Mesendoderm (in vitro differentiated cells): ENCODE results near the gene PRMT9.

Experiments
- DNase-seq: peaks from one replicate; pipeline ENCODE4 v3.0.0; 2013
- H2AK5ac ChIP-seq: 2 replicates; pipeline ENCODE4 v1.6.1; 2013; ENCODE audit warnings: low read length, inconsistent platforms
- H2BK120ac ChIP-seq: 2 replicates; pipeline ENCODE4 v1.6.1; 2013; ENCODE audit warnings: low read depth, mild to moderate bottlenecking, low read length, moderate library complexity, mixed read lengths
- H2BK15ac ChIP-seq: replicated peaks from 2 replicates; pipeline ENCODE4 v1.6.1; 2013; ENCODE audit warnings: low read depth, mild to moderate bottlenecking, moderate library complexity
- H2BK5ac ChIP-seq: 2 replicates; pipeline ENCODE4 v1.6.1; 2013; ENCODE audit warnings: low read length, inconsistent platforms
- H3K18ac ChIP-seq: 2 replicates; pipeline ENCODE4 v1.6.1; 2013; ENCODE audit warnings: mild to moderate bottlenecking, low read length, mixed read lengths
- H3K23ac ChIP-seq: one replicate; pipeline ENCODE4 v1.6.1; 2013; ENCODE audit warnings: low read length
- H3K27ac ChIP-seq: 2 replicates; pipeline ENCODE4 v1.5.1; 2013; ENCODE audit warnings: low read depth, mild to moderate bottlenecking, inconsistent platforms, low read length, moderate library complexity
- H3K27me3 ChIP-seq: 2 replicates; pipeline ENCODE4 v1.6.1; 2013; ENCODE audit warnings: low read length, control low read depth, mild to moderate bottlenecking, inconsistent platforms; ENCODE audit not compliant: insufficient read depth, poor library complexity
- H3K36me3 ChIP-seq: 2 replicates; pipeline ENCODE4 v1.6.1; 2013; ENCODE audit warnings: low read length, inconsistent platforms; ENCODE audit not compliant: control insufficient read depth, insufficient read depth
- H3K4ac ChIP-seq: one replicate; pipeline ENCODE4 v1.6.1; 2013; ENCODE audit warnings: low read depth, mild to moderate bottlenecking, low read length, moderate library complexity
- H3K4me1 ChIP-seq: 2 replicates; pipeline ENCODE4 v1.6.1; 2013; ENCODE audit warnings: low read depth, low read length, inconsistent platforms; ENCODE audit not compliant: control insufficient read depth
- H3K4me2 ChIP-seq: 2 replicates; pipeline ENCODE4 v1.6.1; 2013; ENCODE audit warnings: low read length
- H3K4me3 ChIP-seq: 2 replicates; pipeline ENCODE4 v1.5.1; 2013; ENCODE audit warnings: mild to moderate bottlenecking, low read length
- H3K56ac ChIP-seq: one replicate; pipeline ENCODE4 v1.6.1; 2013; ENCODE audit warnings: low read length
- H3K79me1 ChIP-seq: 2 replicates; pipeline ENCODE4 v1.6.1; 2013; ENCODE audit warnings: low read length, inconsistent platforms
- H3K79me2 ChIP-seq: 2 replicates; pipeline ENCODE4 v1.6.1; 2013; ENCODE audit warnings: mild to moderate bottlenecking, low read length; ENCODE audit not compliant: control insufficient read depth, insufficient read depth
- H3K9ac ChIP-seq: 2 replicates; pipeline ENCODE4 v1.6.1; 2013; ENCODE audit warnings: low read length, inconsistent platforms
- H4K5ac ChIP-seq: one replicate; pipeline ENCODE4 v1.6.1; 2013; ENCODE audit warnings: low read length
- H4K8ac ChIP-seq: one replicate; pipeline ENCODE4 v1.6.1; 2013; ENCODE audit warnings: low read depth, mild to moderate bottlenecking, control low read depth, low read length, moderate library complexity
- WGBS: extraction: QIAGEN DNeasy Blood & Tissue Kit; methylation state at CpG from one replicate; pipeline ENCODE4 v1.1.7; 2013; ENCODE audit warnings: low lambda C conversion rate, missing lambda C conversion rate; ENCODE audit not compliant: insufficient coverage; ENCODE audit errors: extremely low coverage; 5-methylcytosine and 5-hydroxymethylcytosine counted together

PRMT9 gene

GRCh38 chr4:147709999-147710398, 26.0 kb upstream of the PRMT9 start:
- WGBS: no CpG with 5 or more reads among the region's 5 CpGs
- Histone ChIP-seq H3K36me3 (no peaks in the 10 kb centered on the region), H2BK120ac (no peak overlapping the region), H3K4me2 (no peak overlapping the region), H2BK5ac (no peak overlapping the region), H3K18ac (no peak overlapping the region), H3K56ac (no peak overlapping the region), H4K5ac (no peak overlapping the region), H3K27ac (no peak overlapping the region), H2BK15ac (no peak overlapping the region), H3K4ac (no peak overlapping the region), H3K23ac (no peak overlapping the region), H3K4me1 (no peaks in the 10 kb centered on the region), H4K8ac (peak overlapping the region; percentile 65), H3K9ac (no peak overlapping the region), H3K4me3 (no peak overlapping the region), H3K27me3 (no peaks in the 10 kb centered on the region), H2AK5ac (no peak overlapping the region), H3K79me1 (no peaks in the 10 kb centered on the region), H3K79me2 (no peaks in the 10 kb centered on the region)
- DNase-seq: no peak

GRCh38 chr4:147707892-147708672, 24.1 kb upstream of the PRMT9 start:
- Histone ChIP-seq H3K9ac (no peak overlapping the region), H4K5ac (no peak overlapping the region), H2BK120ac (no peak overlapping the region), H3K4me3 (no peak overlapping the region), H3K18ac (no peak overlapping the region), H3K4me2 (no peak overlapping the region), H3K56ac (no peak overlapping the region), H3K27me3 (no peaks in the 10 kb centered on the region), H3K4me1 (no peaks in the 10 kb centered on the region), H3K23ac (no peak overlapping the region), H4K8ac (no peak overlapping the region), H2BK5ac (no peak overlapping the region), H2AK5ac (no peak overlapping the region), H3K79me2 (no peaks in the 10 kb centered on the region), H3K79me1 (no peaks in the 10 kb centered on the region), H2BK15ac (no peak overlapping the region), H3K27ac (no peak overlapping the region), H3K4ac (no peak overlapping the region), H3K36me3 (no peaks in the 10 kb centered on the region)
- peak; percentile 55 for DNase-seq
- no CpG with 5 or more reads among the region's 7 CpGs for WGBS

GRCh38 chr4:147704846-147705245, 20.9 kb upstream of the PRMT9 start:
- H2BK15ac ChIP-seq: no peak overlapping the region
- H3K4me2 ChIP-seq: no peak overlapping the region
- H3K56ac ChIP-seq: no peak overlapping the region
- H3K4ac ChIP-seq: no peak overlapping the region
- H3K23ac ChIP-seq: no peak overlapping the region
- H3K79me2 ChIP-seq: no peaks in the 10 kb centered on the region
- H4K8ac ChIP-seq: no peak overlapping the region
- no peaks in the 10 kb centered on the region for H3K36me3 ChIP-seq
- no peak overlapping the region for H4K5ac ChIP-seq
- no peak for DNase-seq
- WGBS: no CpG with 5 or more reads among the region's 1 CpG
- no peaks in the 10 kb centered on the region for H3K27me3 ChIP-seq
- H3K27ac ChIP-seq: no peak overlapping the region
- no peak overlapping the region for H2BK120ac ChIP-seq
- no peak overlapping the region for H3K4me3 ChIP-seq
- no peak overlapping the region for H2AK5ac ChIP-seq
- no peak overlapping the region for H3K9ac ChIP-seq
- H3K18ac ChIP-seq: no peak overlapping the region
- no peak overlapping the region for H2BK5ac ChIP-seq
- H3K79me1 ChIP-seq: no peaks in the 10 kb centered on the region
- H3K4me1 ChIP-seq: no peaks in the 10 kb centered on the region

GRCh38 chr4:147696866-147697265, 12.9 kb upstream of the PRMT9 start:
- Histone ChIP-seq H2BK120ac (no peak overlapping the region), H3K27ac (no peak overlapping the region), H2BK15ac (no peak overlapping the region), H3K27me3 (no peaks in the 10 kb centered on the region), H3K36me3 (no peaks in the 10 kb centered on the region), H3K9ac (no peak overlapping the region), H3K4me3 (no peak overlapping the region), H4K8ac (no peak overlapping the region), H3K56ac (no peak overlapping the region), H3K18ac (no peak overlapping the region), H2AK5ac (no peak overlapping the region), H3K23ac (no peak overlapping the region), H2BK5ac (no peak overlapping the region), H3K4ac (no peak overlapping the region), H4K5ac (no peak overlapping the region), H3K79me2 (no peaks in the 10 kb centered on the region), H3K4me1 (no peaks in the 10 kb centered on the region), H3K79me1 (no peaks in the 10 kb centered on the region), H3K4me2 (no peak overlapping the region)
- no CpG with 5 or more reads among the region's 1 CpG for WGBS
- no peak for DNase-seq

GRCh38 chr4:147693218-147693617, 9.3 kb upstream of the PRMT9 start:
- H3K79me1 ChIP-seq: no peaks in the 10 kb centered on the region
- no peaks in the 10 kb centered on the region for H3K79me2 ChIP-seq
- no peak overlapping the region for H3K9ac ChIP-seq
- H2AK5ac ChIP-seq: no peak overlapping the region
- no peak overlapping the region for H2BK5ac ChIP-seq
- no peak overlapping the region for H3K4me2 ChIP-seq
- H4K8ac ChIP-seq: no peak overlapping the region
- H3K36me3 ChIP-seq: no peaks in the 10 kb centered on the region
- no CpG with 5 or more reads among the region's 3 CpGs for WGBS
- H2BK120ac ChIP-seq: no peak overlapping the region
- H3K4me1 ChIP-seq: no peaks in the 10 kb centered on the region
- H2BK15ac ChIP-seq: no peak overlapping the region
- H3K4ac ChIP-seq: no peak overlapping the region
- H3K18ac ChIP-seq: no peak overlapping the region
- no peak overlapping the region for H3K23ac ChIP-seq
- no peak overlapping the region for H3K4me3 ChIP-seq
- DNase-seq: no peak
- H3K56ac ChIP-seq: no peak overlapping the region
- H3K27ac ChIP-seq: no peak overlapping the region
- H4K5ac ChIP-seq: no peak overlapping the region
- no peaks in the 10 kb centered on the region for H3K27me3 ChIP-seq

- Histone ChIP-seq H3K36me3 (no peaks in the 10 kb centered on the region), H3K4me1 (no peaks in the 10 kb centered on the region), H3K4ac (no peak overlapping the region), H3K56ac (no peak overlapping the region), H2BK15ac (no peak overlapping the region), H3K23ac (no peak overlapping the region), H3K79me1 (no peaks in the 10 kb centered on the region), H3K4me2 (no peak overlapping the region), H4K5ac (no peak overlapping the region), H2BK120ac (no peak overlapping the region), H3K27ac (no peak overlapping the region), H4K8ac (no peak overlapping the region), H3K4me3 (no peak overlapping the region), H2BK5ac (no peak overlapping the region), H3K79me2 (no peaks in the 10 kb centered on the region), H3K9ac (no peak overlapping the region), H3K27me3 (no peaks in the 10 kb centered on the region), H2AK5ac (no peak overlapping the region), H3K18ac (no peak overlapping the region)
- no CpG with 5 or more reads among the region's 2 CpGs for WGBS
- DNase-seq: no peak
Measured at GRCh38 chr4:147691820-147692219, 7.9 kb upstream of the PRMT9 start.
